ENCODE results near the gene UBC. TPM values are rescaled to one million over a fixed set of nuclear protein-coding genes. Genes with fewer than 3 reads are reported as not detected.
"Not testable (repeated sequence)": the region's sequence is repeated elsewhere in the genome, so short reads cannot be mapped to it uniquely, and the experiment has no call there.

UBC gene
- total and polyA plus RNA-seq, 2 donors (not counting 1 experiment from before 2014, with no cell fraction given): 2,019 to 2,362 TPM

GRCh38 chr12:124921200-124922031 is 7.0 kb upstream of the UBC start:
- Histone ChIP-seq H3K9me3 (ENCODE audit: control insufficient read depth, insufficient read depth, low read depth, low read length) (no peaks in the 10 kb centered on the region), H3K27me3 (ENCODE audit: control insufficient read depth, insufficient read depth, low read length) (no peaks in the 10 kb centered on the region), H3K36me3 (ENCODE audit: control insufficient read depth, insufficient read depth, low read length) (no peaks in the 10 kb centered on the region), H3K27ac (ENCODE audit: insufficient read depth, low read length) (no peak overlapping the region), H3K4me1 (ENCODE audit: control insufficient read depth, extremely low read depth, insufficient read depth, low read length) (peaks cover 17% of the 10 kb centered on the region), H3K9ac (ENCODE audit: insufficient read depth, low read length) (no peak overlapping the region), H4K20me1 (ENCODE audit: control insufficient read depth, extremely low read depth, insufficient read depth, low read length) (no peaks in the 10 kb centered on the region), H2AFZ (ENCODE audit: low read length) (no peak overlapping the region), H3K4me3 (replicated peaks in 1 of 4; ENCODE audit: control extremely low read depth in 1 of 4, insufficient read depth in 1 of 4, low read depth in 3 of 4, low read length in 4 of 4) (peak overlapping the region; percentile 17 to 78 (median 34)), H3K4me2 (ENCODE audit: extremely low read depth, insufficient read depth, low read length) (peak overlapping the region; percentile 64), H3K79me2 (ENCODE audit: control insufficient read depth, insufficient read depth, low read length) (no peaks in the 10 kb centered on the region)
- peak; percentile 56 to 79 for DNase-seq (ENCODE audit: low read depth in 2 of 2)
- TF ChIP-seq EZH2 (IDR thresholded peaks at IDR 0.05; ENCODE audit: low read length, missing control alignments): no peak
- TF ChIP-seq CTCF (conservative IDR thresholded peaks at IDR 0.05 in 1 of 2, IDR thresholded peaks at IDR 0.05 in 1 of 2; ENCODE audit: low read depth in 1 of 2, low read length in 2 of 2): no peak

GRCh38 chr12:124920353-124920935 is 6.0 kb upstream of the UBC start:
- TF ChIP-seq CTCF (conservative IDR thresholded peaks at IDR 0.05 in 1 of 2, IDR thresholded peaks at IDR 0.05 in 1 of 2; ENCODE audit: low read depth in 1 of 2, low read length in 2 of 2) (no peak), EZH2 (IDR thresholded peaks at IDR 0.05; ENCODE audit: low read length, missing control alignments) (no peak)
- no peak for DNase-seq (ENCODE audit: low read depth in 2 of 2)
- H3K36me3 ChIP-seq (ENCODE audit: control insufficient read depth, insufficient read depth, low read length): no peaks in the 10 kb centered on the region
- H4K20me1 ChIP-seq (ENCODE audit: control insufficient read depth, extremely low read depth, insufficient read depth, low read length): no peaks in the 10 kb centered on the region
- H3K9ac ChIP-seq (ENCODE audit: insufficient read depth, low read length): no peak overlapping the region
- no peak overlapping the region for H2AFZ ChIP-seq (ENCODE audit: low read length)
- H3K27ac ChIP-seq (ENCODE audit: insufficient read depth, low read length): no peak overlapping the region
- no peak overlapping the region for H3K4me2 ChIP-seq (ENCODE audit: extremely low read depth, insufficient read depth, low read length)
- H3K9me3 ChIP-seq (ENCODE audit: control insufficient read depth, insufficient read depth, low read depth, low read length): no peaks in the 10 kb centered on the region
- H3K4me3 ChIP-seq (replicated peaks in 1 of 4; ENCODE audit: control extremely low read depth in 1 of 4, insufficient read depth in 1 of 4, low read depth in 3 of 4, low read length in 4 of 4): no peak overlapping the region
- peaks cover 18% of the 10 kb centered on the region for H3K4me1 ChIP-seq (ENCODE audit: control insufficient read depth, extremely low read depth, insufficient read depth, low read length)
- peaks cover 2% of the 10 kb centered on the region for H3K79me2 ChIP-seq (ENCODE audit: control insufficient read depth, insufficient read depth, low read length)
- no peaks in the 10 kb centered on the region for H3K27me3 ChIP-seq (ENCODE audit: control insufficient read depth, insufficient read depth, low read length)

- Histone ChIP-seq H3K27me3 (ENCODE audit: control insufficient read depth, insufficient read depth, low read length) (no peaks in the 10 kb centered on the region), H3K4me2 (ENCODE audit: extremely low read depth, insufficient read depth, low read length) (no peak overlapping the region), H3K27ac (ENCODE audit: insufficient read depth, low read length) (no peak overlapping the region), H3K79me2 (ENCODE audit: control insufficient read depth, insufficient read depth, low read length) (peaks cover 7% of the 10 kb centered on the region), H3K9ac (ENCODE audit: insufficient read depth, low read length) (no peak overlapping the region), H3K4me3 (replicated peaks in 1 of 4; ENCODE audit: control extremely low read depth in 1 of 4, insufficient read depth in 1 of 4, low read depth in 3 of 4, low read length in 4 of 4) (no peak overlapping the region), H2AFZ (ENCODE audit: low read length) (no peak overlapping the region), H3K4me1 (ENCODE audit: control insufficient read depth, extremely low read depth, insufficient read depth, low read length) (peaks cover 18% of the 10 kb centered on the region), H3K9me3 (ENCODE audit: control insufficient read depth, insufficient read depth, low read depth, low read length) (no peaks in the 10 kb centered on the region), H4K20me1 (ENCODE audit: control insufficient read depth, extremely low read depth, insufficient read depth, low read length) (no peaks in the 10 kb centered on the region), H3K36me3 (ENCODE audit: control insufficient read depth, insufficient read depth, low read length) (no peaks in the 10 kb centered on the region)
- TF ChIP-seq CTCF (conservative IDR thresholded peaks at IDR 0.05 in 1 of 2, IDR thresholded peaks at IDR 0.05 in 1 of 2; ENCODE audit: low read depth in 1 of 2, low read length in 2 of 2) (no peak), EZH2 (IDR thresholded peaks at IDR 0.05; ENCODE audit: low read length, missing control alignments) (no peak)
- peak; percentile 33 to 71 for DNase-seq (ENCODE audit: low read depth in 2 of 2)
Observed at GRCh38 chr12:124919521-124920352, 5.3 kb upstream of the UBC start.

- H3K9ac ChIP-seq (ENCODE audit: insufficient read depth, low read length); H3K9me3 ChIP-seq (ENCODE audit: control insufficient read depth, insufficient read depth, low read depth, low read length); DNase-seq (ENCODE audit: low read depth in 2 of 2); H3K36me3 ChIP-seq (ENCODE audit: control insufficient read depth, insufficient read depth, low read length); H3K27me3 ChIP-seq (ENCODE audit: control insufficient read depth, insufficient read depth, low read length); H4K20me1 ChIP-seq (ENCODE audit: control insufficient read depth, extremely low read depth, insufficient read depth, low read length); H2AFZ ChIP-seq (ENCODE audit: low read length): not testable (repeated sequence)
- Histone ChIP-seq H3K4me2 (ENCODE audit: extremely low read depth, insufficient read depth, low read length) (peak overlapping the region; percentile 95), H3K27ac (ENCODE audit: insufficient read depth, low read length) (peak overlapping the region; percentile 100), H3K4me1 (ENCODE audit: control insufficient read depth, extremely low read depth, insufficient read depth, low read length) (peaks cover 14% of the 10 kb centered on the region), H3K79me2 (ENCODE audit: control insufficient read depth, insufficient read depth, low read length) (peaks cover 15% of the 10 kb centered on the region), H3K4me3 (replicated peaks in 1 of 4; ENCODE audit: control extremely low read depth in 1 of 4, insufficient read depth in 1 of 4, low read depth in 3 of 4, low read length in 4 of 4) (peak overlapping the region in 1 of 4 experiments; percentile 46)
Observed at GRCh38 chr12:124918622-124918988, 4.2 kb upstream of the UBC start.
